ENCODE measurements around the gene ANXA2R. TPM values are rescaled to one million over a fixed set of nuclear protein-coding genes. Genes with fewer than 3 reads are reported as not detected.

The ANXA2R gene
- total and polyA plus RNA-seq, 2 of the 13 experiments (the other 11 are each of a cell fraction or from before 2014, with no cell fraction given) = 0.95 to 1.3 TPM

DNA sequence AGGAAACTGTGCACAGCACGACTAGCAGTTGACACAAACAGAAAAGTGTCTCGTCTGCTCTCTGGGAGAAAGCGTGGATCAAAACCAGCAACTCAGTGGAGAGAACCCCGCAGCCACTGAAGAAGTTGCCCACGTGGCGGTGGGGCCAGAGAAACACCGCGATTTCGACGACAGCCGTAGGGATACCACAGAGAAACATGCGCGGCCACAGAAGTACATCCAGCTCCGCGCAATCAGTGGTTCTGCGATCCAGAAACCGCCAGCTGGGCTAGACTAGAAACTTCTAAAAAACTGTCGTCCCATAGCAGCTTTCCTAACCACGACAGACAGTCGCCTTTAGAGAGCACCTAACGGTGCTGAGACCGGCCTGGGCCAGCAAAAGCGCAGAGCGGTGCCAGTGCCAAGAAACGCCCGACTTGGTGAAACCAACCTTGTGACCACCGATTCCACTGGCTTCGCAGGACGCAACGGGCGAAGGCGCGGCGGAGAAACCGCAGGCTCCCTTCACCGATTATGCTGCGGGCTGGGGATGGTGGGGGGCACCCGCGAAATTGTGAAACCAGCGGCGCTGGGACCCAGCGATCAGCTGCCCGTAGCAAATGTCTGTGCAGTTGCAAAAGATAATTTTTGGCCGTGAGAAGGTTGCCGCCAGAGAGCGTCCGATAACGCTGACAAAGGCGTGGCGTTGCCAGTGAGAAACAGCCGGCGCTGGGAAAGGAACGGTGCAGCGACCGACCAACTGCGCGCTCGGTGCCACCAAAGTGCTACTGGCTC is 2.7 kb upstream of the ANXA2R start (continued):
- TF ChIP-seq, protein P1, sequence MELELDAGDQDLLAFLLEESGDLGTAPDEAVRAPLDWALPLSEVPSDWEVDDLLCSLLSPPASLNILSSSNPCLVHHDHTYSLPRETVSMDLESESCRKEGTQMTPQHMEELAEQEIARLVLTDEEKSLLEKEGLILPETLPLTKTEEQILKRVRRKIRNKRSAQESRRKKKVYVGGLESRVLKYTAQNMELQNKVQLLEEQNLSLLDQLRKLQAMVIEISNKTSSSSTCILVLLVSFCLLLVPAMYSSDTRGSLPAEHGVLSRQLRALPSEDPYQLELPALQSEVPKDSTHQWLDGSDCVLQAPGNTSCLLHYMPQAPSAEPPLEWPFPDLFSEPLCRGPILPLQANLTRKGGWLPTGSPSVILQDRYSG (CRISPR knock-in tag; IDR thresholded peaks at IDR 0.05) = no peak
- TF ChIP-seq HMGXB4 (CRISPR knock-in tag; IDR thresholded peaks at IDR 0.05; ENCODE audit: borderline replicate concordance in 1 of 2, low read depth in 1 of 2) = peak in 1 of 2 experiments; percentile 1; a peak in 1 of 4 replicates
- TF ChIP-seq ZBTB34 (CRISPR knock-in tag; IDR thresholded peaks at IDR 0.05) = no peak; the same call in 1 of the 2 replicates
- TF ChIP-seq MAF1 (CRISPR knock-in tag; IDR thresholded peaks at IDR 0.05; ENCODE audit: borderline replicate concordance) = no peak
- TF ChIP-seq ZNF574 (CRISPR knock-in tag; IDR thresholded peaks at IDR 0.05) = no peak
- no peak for TF ChIP-seq REL (CRISPR knock-in tag; conservative IDR thresholded peaks at IDR 0.05)
- no peak for TF ChIP-seq NFYB (CRISPR knock-in tag; IDR thresholded peaks at IDR 0.05)
- no peak for TF ChIP-seq TRIM24 (CRISPR knock-in tag; IDR thresholded peaks at IDR 0.05)
- TF ChIP-seq, protein P2, sequence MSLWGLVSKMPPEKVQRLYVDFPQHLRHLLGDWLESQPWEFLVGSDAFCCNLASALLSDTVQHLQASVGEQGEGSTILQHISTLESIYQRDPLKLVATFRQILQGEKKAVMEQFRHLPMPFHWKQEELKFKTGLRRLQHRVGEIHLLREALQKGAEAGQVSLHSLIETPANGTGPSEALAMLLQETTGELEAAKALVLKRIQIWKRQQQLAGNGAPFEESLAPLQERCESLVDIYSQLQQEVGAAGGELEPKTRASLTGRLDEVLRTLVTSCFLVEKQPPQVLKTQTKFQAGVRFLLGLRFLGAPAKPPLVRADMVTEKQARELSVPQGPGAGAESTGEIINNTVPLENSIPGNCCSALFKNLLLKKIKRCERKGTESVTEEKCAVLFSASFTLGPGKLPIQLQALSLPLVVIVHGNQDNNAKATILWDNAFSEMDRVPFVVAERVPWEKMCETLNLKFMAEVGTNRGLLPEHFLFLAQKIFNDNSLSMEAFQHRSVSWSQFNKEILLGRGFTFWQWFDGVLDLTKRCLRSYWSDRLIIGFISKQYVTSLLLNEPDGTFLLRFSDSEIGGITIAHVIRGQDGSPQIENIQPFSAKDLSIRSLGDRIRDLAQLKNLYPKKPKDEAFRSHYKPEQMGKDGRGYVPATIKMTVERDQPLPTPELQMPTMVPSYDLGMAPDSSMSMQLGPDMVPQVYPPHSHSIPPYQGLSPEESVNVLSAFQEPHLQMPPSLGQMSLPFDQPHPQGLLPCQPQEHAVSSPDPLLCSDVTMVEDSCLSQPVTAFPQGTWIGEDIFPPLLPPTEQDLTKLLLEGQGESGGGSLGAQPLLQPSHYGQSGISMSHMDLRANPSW (CRISPR knock-in tag; IDR thresholded peaks at IDR 0.05; ENCODE audit: borderline replicate concordance) = no peak
- no peak for TF ChIP-seq SP2 (CRISPR knock-in tag; IDR thresholded peaks at IDR 0.05)
- no peak for TF ChIP-seq HOXA7 (CRISPR knock-in tag; IDR thresholded peaks at IDR 0.05)
- TF ChIP-seq DNMT3B (CRISPR knock-in tag; conservative IDR thresholded peaks at IDR 0.05) = no peak
- TF ChIP-seq ZNF224 (CRISPR knock-in tag; IDR thresholded peaks at IDR 0.05) = 0 out of 2 replicates have a peak, but pooled peaks have one; percentile 21
- no peak for TF ChIP-seq NFIC (IDR thresholded peaks at IDR 0.05; ENCODE audit: low read length)
- TF ChIP-seq CHD4 (IDR thresholded peaks at IDR 0.05; ENCODE audit: borderline replicate concordance, low read length) = no peak
- TF ChIP-seq, protein P3, sequence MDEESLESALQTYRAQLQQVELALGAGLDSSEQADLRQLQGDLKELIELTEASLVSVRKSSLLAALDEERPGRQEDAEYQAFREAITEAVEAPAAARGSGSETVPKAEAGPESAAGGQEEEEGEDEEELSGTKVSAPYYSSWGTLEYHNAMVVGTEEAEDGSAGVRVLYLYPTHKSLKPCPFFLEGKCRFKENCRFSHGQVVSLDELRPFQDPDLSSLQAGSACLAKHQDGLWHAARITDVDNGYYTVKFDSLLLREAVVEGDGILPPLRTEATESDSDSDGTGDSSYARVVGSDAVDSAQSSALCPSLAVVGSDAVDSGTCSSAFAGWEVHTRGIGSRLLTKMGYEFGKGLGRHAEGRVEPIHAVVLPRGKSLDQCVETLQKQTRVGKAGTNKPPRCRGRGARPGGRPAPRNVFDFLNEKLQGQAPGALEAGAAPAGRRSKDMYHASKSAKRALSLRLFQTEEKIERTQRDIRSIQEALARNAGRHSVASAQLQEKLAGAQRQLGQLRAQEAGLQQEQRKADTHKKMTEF (CRISPR knock-in tag; IDR thresholded peaks at IDR 0.05) = no peak
